Body of pancreas (tissue), 4 donors: ENCODE measurements around the gene PRSS8. TPM values are rescaled to one million over a fixed set of nuclear protein-coding genes. Genes with fewer than 3 reads are reported as not detected.

Source experiments
- ATAC-seq: fragments of 150-250 bp; one replicate; pipeline ENCODE4 v1.9.1; 2016
- DNase-seq, 4 donors: peaks; one replicate each; pipeline ENCODE4 v3.0.0-alpha.2; 2019
- H3K27ac ChIP-seq, 4 donors: fragments of 200-600 bp; sonication (generic); 1 replicate in 3 of 4; 2 replicates in 1 of 4; pipeline versions ENCODE4 v1.5.1 to v1.6.1; 2016 to 2019; ENCODE audit warnings: mild to moderate bottlenecking in 1 of 4, mixed read lengths in 1 of 4, moderate library complexity in 1 of 4
- H3K27me3 ChIP-seq, 2 donors: fragments of 200-600 bp; sonication (generic); one replicate each; pipeline ENCODE4 v1.6.0; 2016; ENCODE audit warnings: mild to moderate bottlenecking in 1 of 2
- H3K36me3 ChIP-seq, 2 donors: fragments of 200-600 bp; sonication (generic); replicated peaks in 1 of 2; 2 replicates each; pipeline ENCODE4 v1.5.1; 2016; ENCODE audit warnings: low read depth in 2 of 2; ENCODE audit not compliant: insufficient read depth in 1 of 2
- H3K4me1 ChIP-seq: fragments of 200-600 bp; sonication (generic); one replicate; pipeline ENCODE4 v1.6.0; 2016
- H3K4me3 ChIP-seq, 2 donors: fragments of 200-600 bp; sonication (generic); 1 replicate in 1 of 2; 2 replicates in 1 of 2; pipeline ENCODE4 v1.5.1; 2016 to 2019
- H3K9me3 ChIP-seq, 3 donors: fragments of 200-600 bp; sonication (generic); 1 replicate in 2 of 3; 2 replicates in 1 of 3; pipeline ENCODE4 v1.5.1; 2016
- CTCF ChIP-seq, 7 experiments: fragments of 450-650 bp in 4 of 7; fragments of 200-600 bp in 3 of 7; sonication (generic) in 3 of 7; IDR thresholded peaks; one replicate each; pipeline ENCODE4 v1.5.1; 2016 to 2019; ENCODE audit warnings: antibody characterized with exemption in 7 of 7
- POLR2A ChIP-seq, 3 donors: fragments of 450-650 bp; IDR thresholded peaks; one replicate each; pipeline ENCODE4 v1.6.1; 2016; ENCODE audit warnings: antibody characterized with exemption in 3 of 3, mild to moderate bottlenecking in 2 of 3
- WGBS, 2 donors: methylation state at CpG; one replicate each; pipeline ENCODE4 v1.1.5; 2017; 5-methylcytosine and 5-hydroxymethylcytosine counted together
- intact Hi-C: fragments of 100-400 bp; cut with DNase I; formaldehyde crosslinking; loops from one replicate; pipeline ENCODE4 v1.15.1; 2023
- total RNA-seq, 2 donors: library from RNA; depleted of rRNA; stranded (reverse); fragments of >200 nt; gene quantifications; one replicate each; pipeline ENCODE4 v1.1.0, GENCODE V29; 2016

The PRSS8 gene
- total RNA-seq, 2 donors from 2014 or later = 75.5 to 81.7 TPM

- peak overlapping the region; percentile 94 to 99 (median 94) for H3K27ac ChIP-seq
- H3K27me3 ChIP-seq = no peaks in the 10 kb centered on the region
- ATAC-seq = no peak
- H3K9me3 ChIP-seq = no peaks in the 10 kb centered on the region
- intact Hi-C loops = no loop called here
- H3K4me1 ChIP-seq = peaks cover 74% of the 10 kb centered on the region
- DNase-seq = peak in 3 of 4 donors; percentile 37 to 60 (median 56)
- 1 to 5% methylated on average over 4 to 5 of the region's 5 CpGs for WGBS, 2 donors
- TF ChIP-seq CTCF (IDR thresholded peaks at IDR 0.05) (no peak), POLR2A (IDR thresholded peaks at IDR 0.05) (no peak)
- peak overlapping the region; percentile 3 to 95 for H3K4me3 ChIP-seq
- peaks cover 0 to 4% of the 10 kb centered on the region in 2 donors for H3K36me3 ChIP-seq
Observed at GRCh38 chr16:31134091-31134571, 1.4 kb downstream of the PRSS8 start.

GRCh38 chr16:31133046-31133501 lies 2.5 kb downstream of the PRSS8 start:
- peaks cover 74% of the 10 kb centered on the region for H3K4me1 ChIP-seq
- no peaks in the 10 kb centered on the region for H3K27me3 ChIP-seq
- DNase-seq = no peak
- intact Hi-C loops = no loop called here
- TF ChIP-seq CTCF (IDR thresholded peaks at IDR 0.05) = no peak
- no peak for TF ChIP-seq POLR2A (IDR thresholded peaks at IDR 0.05)
- ATAC-seq = no peak
- no peaks in the 10 kb centered on the region for H3K9me3 ChIP-seq
- peak overlapping the region; percentile 94 to 99 (median 94) for H3K27ac ChIP-seq
- no peak overlapping the region for H3K4me3 ChIP-seq
- H3K36me3 ChIP-seq = peaks cover 0 to 4% of the 10 kb centered on the region in 2 donors
- WGBS, 2 donors = 70 to 83% methylated on average over 2 to 6 of the region's 6 CpGs

- intact Hi-C loops = no loop called here
- peaks cover 0 to 4% of the 10 kb centered on the region in 2 donors for H3K36me3 ChIP-seq
- peak overlapping the region; percentile 89 to 98 (median 94) for H3K27ac ChIP-seq
- WGBS, 2 donors = 73 to 80% methylated on average over 13 to 17 of the region's 20 CpGs
- no peaks in the 10 kb centered on the region for H3K27me3 ChIP-seq
- no peaks in the 10 kb centered on the region for H3K9me3 ChIP-seq
- peaks cover 76% of the 10 kb centered on the region for H3K4me1 ChIP-seq
- peak in 1 of 3 donors; percentile 3 for TF ChIP-seq POLR2A (IDR thresholded peaks at IDR 0.05)
- TF ChIP-seq CTCF (IDR thresholded peaks at IDR 0.05) = no peak
- no peak overlapping the region for H3K4me3 ChIP-seq
- DNase-seq (no peak), ATAC-seq (no peak)
Observed at GRCh38 chr16:31132303-31132979, 3.1 kb downstream of the PRSS8 start.

GRCh38 chr16:31131841-31132271 lies 3.7 kb downstream of the PRSS8 start:
- H3K4me1 ChIP-seq = peaks cover 80% of the 10 kb centered on the region
- 53 to 70% methylated on average over 3 to 5 of the region's 5 CpGs for WGBS, 2 donors
- no peak for TF ChIP-seq POLR2A (IDR thresholded peaks at IDR 0.05)
- no peak for TF ChIP-seq CTCF (IDR thresholded peaks at IDR 0.05)
- no peak overlapping the region for H3K4me3 ChIP-seq
- no peaks in the 10 kb centered on the region for H3K27me3 ChIP-seq
- ATAC-seq (no peak), DNase-seq (peak in 2 of 4 donors; percentile 25 to 48)
- peak overlapping the region; percentile 89 to 98 (median 94) for H3K27ac ChIP-seq
- H3K9me3 ChIP-seq = no peaks in the 10 kb centered on the region
- intact Hi-C loops = no loop called here
- H3K36me3 ChIP-seq = peaks cover 0 to 4% of the 10 kb centered on the region in 2 donors
